Choroid plexus epithelial cell (primary cell): ENCODE results near the gene AMT.
A peak's percentile ranks its signal among the peaks of the same experiment; 100 is the strongest.

ENCODE experiments used
- DNase-seq: peaks from one replicate; pipeline ENCODE4 v3.0.0-alpha.2; 2010; ENCODE audit warnings: low read depth
- H3K4me3 ChIP-seq: 2 replicates; pipeline ENCODE4 v1.5.1; 2011; ENCODE audit warnings: low read depth, mild to moderate bottlenecking, control low read depth, low read length, moderate library complexity
- CTCF ChIP-seq: conservative IDR thresholded peaks from 2 replicates; pipeline ENCODE4 v1.5.1; 2011; ENCODE audit warnings: low read depth, mild to moderate bottlenecking, control low read depth, inconsistent platforms, low read length, moderate library complexity

Gene AMT

GRCh38 chr3:49424816-49425215, 2.5 kb upstream of the AMT start:
- TF ChIP-seq CTCF, result no peak
- H3K4me3 ChIP-seq, result no peak overlapping the region
- no peak for DNase-seq

GRCh38 chr3:49421890-49422378, 339 bp downstream of the AMT start:
- DNase-seq, result no peak
- H3K4me3 ChIP-seq, result peak overlapping the region; percentile 37
- TF ChIP-seq CTCF, result no peak

- no peak for DNase-seq
- TF ChIP-seq CTCF, result no peak
- H3K4me3 ChIP-seq, result no peak overlapping the region
These were observed 4.7 kb downstream of the AMT start for GRCh38 chr3:49417516-49418120.

- no peak for TF ChIP-seq CTCF
- H3K4me3 ChIP-seq, result no peak overlapping the region
- DNase-seq, result no peak
These were observed 5.4 kb downstream of the AMT start for GRCh38 chr3:49416867-49417266.

GRCh38 chr3:49415931-49416601, 6.2 kb downstream of the AMT start:
- no peak for TF ChIP-seq CTCF
- H3K4me3 ChIP-seq, result no peak overlapping the region
- DNase-seq, result peak; percentile 35

- TF ChIP-seq CTCF, result no peak
- no peak for DNase-seq
- no peak overlapping the region for H3K4me3 ChIP-seq
These were observed 7.5 kb downstream of the AMT start for GRCh38 chr3:49414753-49415152.

- DNase-seq, result no peak
- TF ChIP-seq CTCF, result no peak
- H3K4me3 ChIP-seq, result peak overlapping the region; percentile 97
These were observed 8.9 kb downstream of the AMT start for GRCh38 chr3:49413338-49413734.
